Neural crest cell (in vitro differentiated cells): Measurements from ENCODE around the gene DPYSL4. TPM values are rescaled to one million over a fixed set of nuclear protein-coding genes. Genes with fewer than 3 reads are reported as not detected.

Experiments used
- DNase-seq: peaks from one replicate; pipeline ENCODE4 v3.0.0; 2021; ENCODE audit warnings: low read depth, mixed read lengths, low spot score
- H3K27ac Mint-ChIP-seq: one replicate; pipeline ENCODE4 v1.8.0; 2021; ENCODE audit warnings: mild to moderate bottlenecking, mixed read lengths; ENCODE audit not compliant: unreplicated experiment
- H3K27me3 Mint-ChIP-seq: 2 replicates; pipeline ENCODE4 v1.8.0; 2021; ENCODE audit warnings: low read depth, mild to moderate bottlenecking, mixed read lengths
- H3K36me3 Mint-ChIP-seq: 2 replicates; pipeline ENCODE4 v1.8.0; 2021; ENCODE audit warnings: low read depth, mild to moderate bottlenecking, mixed read lengths
- H3K4me1 Mint-ChIP-seq: 2 replicates; pipeline ENCODE4 v1.8.0; 2021; ENCODE audit warnings: mixed read lengths
- H3K4me3 Mint-ChIP-seq: one replicate; pipeline ENCODE4 v1.8.0; 2021; ENCODE audit warnings: mild to moderate bottlenecking, mixed read lengths
- H3K9me3 Mint-ChIP-seq: 2 replicates; pipeline ENCODE4 v1.8.0; 2021; ENCODE audit warnings: mixed read lengths
- CTCF ChIP-seq: fragments of 200-600 bp; sonication (generic); conservative IDR thresholded peaks from 2 replicates; pipeline ENCODE4 v1.5.0; 2021; ENCODE audit warnings: antibody characterized with exemption, mild to moderate bottlenecking
- total RNA-seq: library from RNA; stranded (reverse); gene quantifications from 2 replicates; pipeline ENCODE4 v1.2.1, GENCODE V29; 2021

DPYSL4 gene
- total RNA-seq, 1 donor from 2014 or later: 155 TPM

- no peak overlapping the region for H3K4me3 Mint-ChIP-seq
- no peaks in the 10 kb centered on the region for H3K27me3 Mint-ChIP-seq
- no peak overlapping the region for H3K27ac Mint-ChIP-seq
Measured at GRCh38 chr10:132229834-132230556, 43.2 kb downstream of the DPYSL4 start.

GRCh38 chr10:132230557-132231210, 43.9 kb downstream of the DPYSL4 start:
- Mint-ChIP-seq H3K36me3 (peaks cover 3% of the 10 kb centered on the region), H3K4me3 (no peak overlapping the region), H3K4me1 (peaks cover 4% of the 10 kb centered on the region), H3K27ac (no peak overlapping the region), H3K9me3 (no peaks in the 10 kb centered on the region), H3K27me3 (no peaks in the 10 kb centered on the region)
- DNase-seq: no peak
- no peak for TF ChIP-seq CTCF

More at GRCh38 chr10:132229834-132230556, 43.2 kb downstream of the DPYSL4 start:
- no peak for DNase-seq
- H3K36me3 Mint-ChIP-seq: peaks cover 3% of the 10 kb centered on the region
- no peak for TF ChIP-seq CTCF
- H3K4me1 Mint-ChIP-seq: peaks cover 4% of the 10 kb centered on the region
- no peaks in the 10 kb centered on the region for H3K9me3 Mint-ChIP-seq

GRCh38 chr10:132231656-132232022, 44.9 kb downstream of the DPYSL4 start:
- Mint-ChIP-seq H3K36me3 (peaks cover 3% of the 10 kb centered on the region), H3K4me3 (no peak overlapping the region), H3K4me1 (peaks cover 4% of the 10 kb centered on the region), H3K27me3 (no peaks in the 10 kb centered on the region), H3K9me3 (no peaks in the 10 kb centered on the region), H3K27ac (no peak overlapping the region)
- no peak for TF ChIP-seq CTCF
- DNase-seq: no peak

- Mint-ChIP-seq H3K9me3 (no peaks in the 10 kb centered on the region), H3K27ac (peak overlapping the region; percentile 57), H3K36me3 (peaks cover 2% of the 10 kb centered on the region)
Measured at GRCh38 chr10:132232023-132232951, 45.5 kb downstream of the DPYSL4 start.

More at GRCh38 chr10:132232023-132232951, 45.5 kb downstream of the DPYSL4 start:
- Mint-ChIP-seq H3K27me3 (no peaks in the 10 kb centered on the region), H3K4me3 (no peak overlapping the region), H3K4me1 (peaks cover 4% of the 10 kb centered on the region)
- TF ChIP-seq CTCF: no peak
- DNase-seq: no peak
